SK-N-SH treated with all-trans-retinoic acid at 6 μM for 48 hours (cell line): ENCODE measurements around the gene MAP1S.

Source experiments
- ATAC-seq: fragments of 200-7000 bp; cut with Tn5 transposase; 3 replicates; pipeline ENCODE4 v1.9.1; 2020; ENCODE audit warnings: mild to moderate bottlenecking, moderate library complexity
- ARNTL ChIP-seq: fragments of 450-650 bp; formaldehyde crosslinking; IDR thresholded peaks from 2 replicates; pipeline ENCODE4 v1.5.0; 2020; ENCODE audit warnings: low read depth, mild to moderate bottlenecking, moderate library complexity, borderline replicate concordance
- BACH2 ChIP-seq: fragments of 250-450 bp; sonication (Bioruptor Pico); IDR thresholded peaks from 2 replicates; pipeline ENCODE4 v1.9.0; 2021; ENCODE audit warnings: mild to moderate bottlenecking, borderline replicate concordance
- CREB5 ChIP-seq: fragments of 250-450 bp; sonication (Bioruptor Pico); IDR thresholded peaks from 2 replicates; pipeline ENCODE4 v1.5.1; 2020; ENCODE audit warnings: low read depth, mild to moderate bottlenecking, moderate library complexity
- CSDC2 ChIP-seq: fragments of 250-450 bp; sonication (Bioruptor Pico); IDR thresholded peaks from 2 replicates; pipeline ENCODE4 v1.5.0; 2020; ENCODE audit warnings: mild to moderate bottlenecking, moderate library complexity
- CSRNP3 ChIP-seq: fragments of 250-450 bp; sonication (Bioruptor Pico); IDR thresholded peaks from 2 replicates; pipeline ENCODE4 v1.5.1; 2021; ENCODE audit warnings: mild to moderate bottlenecking, moderate library complexity
- ESRRG ChIP-seq: fragments of 250-450 bp; sonication (Bioruptor Pico); IDR thresholded peaks from 2 replicates; pipeline ENCODE4 v1.6.1; 2021; ENCODE audit warnings: mild to moderate bottlenecking
- GLIS3 ChIP-seq: fragments of 250-450 bp; sonication (Bioruptor Pico); IDR thresholded peaks from 2 replicates; pipeline ENCODE4 v1.5.0; 2020; ENCODE audit warnings: mild to moderate bottlenecking, moderate library complexity
- ISL1 ChIP-seq: fragments of 250-450 bp; sonication (Bioruptor Pico); IDR thresholded peaks from 2 replicates; pipeline ENCODE4 v2.1.2; 2022; ENCODE audit warnings: mild to moderate bottlenecking, moderate library complexity
- OSR1 ChIP-seq: fragments of 250-450 bp; sonication (Bioruptor Pico); IDR thresholded peaks from 2 replicates; pipeline ENCODE4 v1.8.0; 2022; ENCODE audit warnings: moderate library complexity, mild to moderate bottlenecking, inconsistent platforms
- PATZ1 ChIP-seq: fragments of 250-450 bp; sonication (Bioruptor Pico); IDR thresholded peaks from 2 replicates; pipeline ENCODE4 v1.8.0; 2020; ENCODE audit warnings: mild to moderate bottlenecking, moderate library complexity, borderline replicate concordance
- PPARA ChIP-seq: fragments of 250-450 bp; sonication (Bioruptor Pico); IDR thresholded peaks from 2 replicates; pipeline ENCODE4 v1.5.0; 2020; ENCODE audit warnings: mild to moderate bottlenecking, borderline replicate concordance
- RARB ChIP-seq: fragments of 250-450 bp; sonication (Bioruptor Pico); IDR thresholded peaks from 2 replicates; pipeline ENCODE4 v1.8.0; 2021; ENCODE audit warnings: mild to moderate bottlenecking, moderate library complexity
- SNAI2 ChIP-seq: fragments of 250-450 bp; sonication (Bioruptor Pico); IDR thresholded peaks from 2 replicates; pipeline ENCODE4 v1.5.0; 2020; ENCODE audit warnings: mild to moderate bottlenecking, moderate library complexity
- TCF4 ChIP-seq: fragments of 250-450 bp; sonication (Bioruptor Pico); IDR thresholded peaks from 2 replicates; pipeline ENCODE4 v1.8.0; 2021; ENCODE audit warnings: mild to moderate bottlenecking, moderate library complexity, borderline replicate concordance
- TOX ChIP-seq: fragments of 250-450 bp; sonication (Bioruptor Pico); IDR thresholded peaks from 2 replicates; pipeline ENCODE4 v1.8.0; 2021; ENCODE audit warnings: mild to moderate bottlenecking, moderate library complexity, borderline replicate concordance
- TSHZ2 ChIP-seq: fragments of 250-450 bp; sonication (Bioruptor Pico); IDR thresholded peaks from 2 replicates; pipeline ENCODE4 v1.5.0; 2020; ENCODE audit warnings: mild to moderate bottlenecking, moderate library complexity
- ZC3H10 ChIP-seq: fragments of 250-450 bp; sonication (Bioruptor Pico); IDR thresholded peaks from 2 replicates; pipeline ENCODE4 v1.5.1; 2021; ENCODE audit warnings: mild to moderate bottlenecking, moderate library complexity
- ZFP3 ChIP-seq: fragments of 250-450 bp; sonication (Bioruptor Pico); IDR thresholded peaks from 2 replicates; pipeline ENCODE4 v1.5.0; 2020; ENCODE audit warnings: mild to moderate bottlenecking, moderate library complexity
- ZFP30 ChIP-seq: fragments of 450-650 bp; formaldehyde crosslinking; IDR thresholded peaks from 2 replicates; pipeline ENCODE4 v1.5.0; 2022; ENCODE audit warnings: mild to moderate bottlenecking, moderate library complexity
- ZNF565 ChIP-seq: fragments of 450-650 bp; formaldehyde crosslinking; conservative IDR thresholded peaks from 2 replicates; pipeline ENCODE4 v1.5.0; 2020; ENCODE audit warnings: low read depth, mild to moderate bottlenecking, moderate library complexity
- ZNF70 ChIP-seq: fragments of 450-650 bp; formaldehyde crosslinking; IDR thresholded peaks from 2 replicates; pipeline ENCODE4 v1.5.0; 2020; ENCODE audit warnings: mild to moderate bottlenecking, moderate library complexity

The MAP1S gene

GRCh38 chr19:17737690-17738153 lies 18.4 kb downstream of the MAP1S start:
- TF ChIP-seq SNAI2 (CRISPR knock-in tag) (no peak), OSR1 (CRISPR knock-in tag) (no peak), PATZ1 (CRISPR knock-in tag) (no peak), ZFP3 (CRISPR knock-in tag) (no peak), CSRNP3 (no peak), RARB (CRISPR knock-in tag) (no peak), CSDC2 (CRISPR knock-in tag) (no peak), ZFP30 (CRISPR knock-in tag) (no peak), TSHZ2 (CRISPR knock-in tag) (no peak), PPARA (CRISPR knock-in tag) (no peak), TCF4 (CRISPR knock-in tag) (no peak), ISL1 (CRISPR knock-in tag) (no peak)
- no peak for ATAC-seq

GRCh38 chr19:17739121-17739875 lies 20.0 kb downstream of the MAP1S start:
- ATAC-seq = no peak
- no peak for TF ChIP-seq BACH2 (CRISPR knock-in tag)
- TF ChIP-seq SNAI2 (CRISPR knock-in tag) = no peak
- no peak for TF ChIP-seq RARB (CRISPR knock-in tag)
- no peak for TF ChIP-seq TCF4 (CRISPR knock-in tag)
- TF ChIP-seq ZC3H10 = no peak
- TF ChIP-seq ZFP3 (CRISPR knock-in tag) = no peak
- TF ChIP-seq, all 23 proteins: peak for 0

GRCh38 chr19:17741456-17741855 lies 22.2 kb downstream of the MAP1S start:
- no peak for ATAC-seq
- TF ChIP-seq CSRNP3 (no peak), ZC3H10 (no peak), ZNF565 (CRISPR knock-in tag) (no peak), TOX (CRISPR knock-in tag) (no peak), OSR1 (CRISPR knock-in tag) (no peak), ISL1 (CRISPR knock-in tag) (no peak), PPARA (CRISPR knock-in tag) (no peak), ZNF70 (CRISPR knock-in tag) (no peak), PATZ1 (CRISPR knock-in tag) (no peak), ESRRG (CRISPR knock-in tag) (no peak), CREB5 (CRISPR knock-in tag) (no peak), TCF4 (CRISPR knock-in tag) (no peak), TSHZ2 (CRISPR knock-in tag) (no peak), RARB (CRISPR knock-in tag) (no peak), GLIS3 (no peak), ARNTL (no peak), ZFP3 (CRISPR knock-in tag) (no peak), SNAI2 (CRISPR knock-in tag) (no peak)
- TF ChIP-seq, all 23 proteins: peak for 0
